Measurements from ENCODE around the gene AKAP12.

- TF ChIP-seq POLR2AphosphoS5 (IDR thresholded peaks at IDR 0.05; ENCODE audit: low read depth, low read length), result no peak
- TF ChIP-seq TAF1 (IDR thresholded peaks at IDR 0.05; ENCODE audit: borderline replicate concordance, insufficient read depth, low read length), result no peak
These were observed 84.7 kb downstream of the AKAP12 start for GRCh38 chr6:151324488-151324825.

Measured in PFSK-1 (cell line).